NCI-H1694 treated with DMSO at 0.1 percent for 48 hours (cell line): ENCODE measurements around the gene HSPB7.
"Not testable (repeated sequence)": the region's sequence is repeated elsewhere in the genome, so short reads cannot be mapped to it uniquely, and the experiment has no call there.

Experiments used
- DNase-seq: peaks from one replicate; lab custom pipeline; 2025; lab: John Stamatoyannopoulos, UW

Gene HSPB7

GRCh38 chr1:16006552-16007485 is 11.0 kb downstream of the HSPB7 start:
- DNase-seq, result no peak

DNA sequence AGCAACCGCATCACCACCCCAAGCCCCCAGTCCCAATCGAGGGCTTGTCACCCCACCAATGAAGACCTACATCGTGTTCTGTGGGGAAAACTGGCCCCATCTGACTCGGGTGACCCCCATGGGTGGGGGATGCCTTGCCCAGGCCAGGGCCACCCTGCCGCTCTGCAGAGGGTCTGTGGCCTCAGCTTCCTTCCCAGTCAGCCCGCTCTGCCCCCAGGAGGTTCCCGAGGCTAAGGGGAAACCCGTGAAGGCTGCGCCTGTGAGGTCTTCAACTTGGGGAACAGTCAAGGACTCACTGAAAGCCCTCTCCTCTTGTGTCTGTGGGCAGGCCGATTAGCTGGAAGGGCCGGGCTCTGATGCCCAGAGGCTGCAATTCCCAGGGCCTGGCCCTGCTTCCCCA is 11.8 kb downstream of the HSPB7 start:
- no peak for DNase-seq

DNA sequence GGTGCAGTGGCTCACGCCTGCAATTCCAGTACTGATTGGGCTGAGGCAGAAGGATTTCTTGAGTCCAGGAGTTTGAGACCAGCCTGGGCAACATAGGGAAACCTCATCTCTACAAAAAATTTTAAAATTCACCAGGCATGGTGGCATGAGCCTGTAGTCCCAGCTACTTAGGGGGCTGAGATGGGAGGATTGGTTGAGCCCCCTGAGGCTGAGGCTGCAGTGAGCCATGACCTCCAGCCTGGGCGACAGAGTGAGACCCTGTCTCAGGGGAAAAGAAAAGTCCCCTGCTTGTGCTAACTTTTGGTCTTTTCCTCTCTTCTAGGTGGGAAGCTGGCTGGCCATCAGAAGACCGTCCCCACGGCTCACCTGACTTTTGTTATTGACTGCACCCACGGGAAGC is 12.2 kb downstream of the HSPB7 start:
- DNase-seq, result no peak

GRCh38 chr1:16001274-16001673 is 16.6 kb downstream of the HSPB7 start:
- DNase-seq, result not testable (repeated sequence)

- no peak for DNase-seq
These were observed 18.9 kb downstream of the HSPB7 start for GRCh38 chr1:15998929-15999328.

DNA sequence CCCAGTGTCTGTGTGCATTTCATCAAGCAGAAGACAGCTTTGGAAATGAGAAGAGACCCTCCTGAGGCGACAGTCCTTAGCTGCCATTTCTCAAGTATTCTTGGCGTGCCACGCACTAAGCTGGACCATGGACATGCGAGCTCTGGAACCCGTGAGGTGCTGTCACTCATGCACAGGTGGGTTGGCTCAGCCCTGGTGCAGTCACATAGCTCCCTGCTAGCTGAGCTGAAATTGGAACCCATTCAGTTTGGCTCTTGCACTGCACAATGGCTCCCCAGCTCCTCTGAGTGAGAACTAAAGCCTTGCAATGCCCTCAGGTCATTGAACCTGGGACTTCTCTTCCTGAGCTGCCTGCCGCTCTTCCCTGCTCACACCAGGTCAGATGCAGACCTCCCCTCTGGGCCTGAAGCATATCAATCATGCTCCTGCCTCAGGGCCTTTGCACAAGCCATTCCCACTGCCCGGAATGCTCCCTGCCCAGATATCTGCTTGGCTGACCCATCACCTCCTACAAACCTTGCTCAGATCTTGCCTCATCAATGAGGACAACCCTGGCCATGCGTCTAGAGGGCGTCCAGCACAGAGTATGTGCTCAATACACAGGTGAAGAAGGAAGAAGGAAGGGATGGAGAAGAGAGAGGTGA is 20.1 kb downstream of the HSPB7 start:
- no peak for DNase-seq

DNA sequence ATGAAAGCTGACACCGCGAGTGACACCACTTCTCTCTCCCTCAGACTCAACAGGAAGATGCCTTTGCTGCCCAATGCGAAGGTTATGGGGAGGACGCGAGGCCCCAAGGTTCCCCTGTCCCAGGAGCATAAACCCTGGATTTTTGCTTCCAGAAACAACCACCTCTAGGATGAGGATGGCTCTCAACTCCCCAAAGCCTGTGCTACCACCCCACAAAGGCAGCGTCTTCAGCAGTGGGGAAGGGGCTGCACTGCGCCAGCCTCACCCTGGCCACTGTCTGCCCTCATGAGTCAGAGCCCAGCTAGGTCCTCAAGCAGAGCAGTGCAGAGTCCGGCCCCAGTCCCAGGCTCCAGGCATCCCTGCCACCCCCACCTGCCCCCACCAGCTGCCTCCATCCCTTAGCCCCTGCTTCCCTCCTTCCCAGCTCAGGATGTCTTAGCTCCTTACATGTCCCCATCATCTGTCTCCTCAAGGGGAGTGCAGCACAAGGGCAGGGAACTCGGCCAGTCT is 20.7 kb downstream of the HSPB7 start:
- DNase-seq, result no peak

DNA sequence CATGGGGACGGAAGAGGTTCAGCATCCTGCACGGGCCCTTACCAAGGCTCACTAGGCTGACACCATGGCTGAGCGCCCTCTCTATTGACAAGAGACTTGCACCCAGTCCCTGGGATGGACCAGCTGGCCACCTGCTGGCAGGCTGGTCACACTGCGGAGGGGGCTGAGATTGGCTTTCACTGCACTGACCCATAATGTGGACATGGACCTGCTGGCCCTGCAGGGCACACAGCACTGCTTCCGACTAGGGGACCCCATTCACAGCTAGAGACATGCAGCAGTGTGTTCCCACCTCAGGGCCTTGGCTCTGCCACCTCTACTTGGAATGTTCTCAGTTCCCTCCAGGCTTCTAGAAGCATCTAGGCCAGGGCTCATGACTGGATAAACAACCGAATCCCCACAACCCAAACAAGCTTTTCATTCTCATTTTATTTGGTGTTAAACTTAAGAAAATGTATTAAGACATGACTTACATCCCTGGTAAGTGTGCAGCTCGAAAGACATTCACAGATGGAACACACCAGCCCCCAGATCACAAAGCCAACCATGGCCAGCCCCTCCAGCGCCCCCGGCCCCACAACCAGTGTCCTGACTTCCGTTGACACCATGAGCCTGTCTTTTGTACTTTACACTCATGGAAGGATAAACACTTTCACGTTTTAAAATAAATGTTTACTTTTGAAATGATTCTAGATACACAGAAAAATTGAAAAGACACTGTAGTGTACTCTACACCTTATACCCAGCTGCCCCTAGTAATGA is 23.1 kb downstream of the HSPB7 start:
- no peak for DNase-seq

DNA sequence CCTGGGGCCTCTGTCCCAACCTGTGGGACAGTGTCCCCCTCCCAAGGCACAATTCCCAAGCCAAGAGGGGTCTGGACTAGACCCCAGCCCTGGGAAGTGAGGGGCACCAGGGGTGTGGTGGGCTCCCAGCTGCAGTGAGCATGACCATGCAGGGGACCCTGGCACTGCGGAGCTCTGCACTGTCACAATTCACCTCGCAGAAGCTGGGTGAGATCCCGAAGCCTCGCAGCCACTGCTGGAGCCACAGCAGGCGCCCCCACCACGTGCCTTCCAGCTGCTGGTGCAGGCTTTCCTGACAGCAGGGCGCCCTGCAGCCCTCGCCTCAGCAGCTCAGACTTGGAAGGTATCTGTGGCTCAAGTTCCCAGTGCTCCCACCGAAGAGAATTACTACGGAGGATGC is 23.8 kb downstream of the HSPB7 start:
- no peak for DNase-seq

DNA sequence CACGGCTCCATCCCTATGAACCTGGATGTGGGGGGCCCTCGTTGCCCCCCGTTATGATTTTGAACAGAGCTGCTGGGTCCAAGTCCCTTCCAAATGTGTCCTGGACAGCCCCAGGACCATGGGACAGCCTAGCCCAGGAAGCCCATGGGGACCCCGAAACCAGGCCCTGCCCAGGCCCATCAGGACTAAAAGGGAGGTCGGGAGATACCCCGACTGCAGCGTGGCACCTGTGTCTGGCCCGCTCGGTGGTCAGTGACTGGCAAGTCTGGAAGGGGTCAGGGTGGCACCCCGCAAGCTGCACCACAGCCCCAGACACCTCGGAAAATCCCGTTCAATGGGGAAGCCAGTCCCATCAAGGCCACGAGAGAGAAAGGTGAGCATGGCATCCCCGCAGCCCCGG is 24.2 kb downstream of the HSPB7 start:
- no peak for DNase-seq

DNA sequence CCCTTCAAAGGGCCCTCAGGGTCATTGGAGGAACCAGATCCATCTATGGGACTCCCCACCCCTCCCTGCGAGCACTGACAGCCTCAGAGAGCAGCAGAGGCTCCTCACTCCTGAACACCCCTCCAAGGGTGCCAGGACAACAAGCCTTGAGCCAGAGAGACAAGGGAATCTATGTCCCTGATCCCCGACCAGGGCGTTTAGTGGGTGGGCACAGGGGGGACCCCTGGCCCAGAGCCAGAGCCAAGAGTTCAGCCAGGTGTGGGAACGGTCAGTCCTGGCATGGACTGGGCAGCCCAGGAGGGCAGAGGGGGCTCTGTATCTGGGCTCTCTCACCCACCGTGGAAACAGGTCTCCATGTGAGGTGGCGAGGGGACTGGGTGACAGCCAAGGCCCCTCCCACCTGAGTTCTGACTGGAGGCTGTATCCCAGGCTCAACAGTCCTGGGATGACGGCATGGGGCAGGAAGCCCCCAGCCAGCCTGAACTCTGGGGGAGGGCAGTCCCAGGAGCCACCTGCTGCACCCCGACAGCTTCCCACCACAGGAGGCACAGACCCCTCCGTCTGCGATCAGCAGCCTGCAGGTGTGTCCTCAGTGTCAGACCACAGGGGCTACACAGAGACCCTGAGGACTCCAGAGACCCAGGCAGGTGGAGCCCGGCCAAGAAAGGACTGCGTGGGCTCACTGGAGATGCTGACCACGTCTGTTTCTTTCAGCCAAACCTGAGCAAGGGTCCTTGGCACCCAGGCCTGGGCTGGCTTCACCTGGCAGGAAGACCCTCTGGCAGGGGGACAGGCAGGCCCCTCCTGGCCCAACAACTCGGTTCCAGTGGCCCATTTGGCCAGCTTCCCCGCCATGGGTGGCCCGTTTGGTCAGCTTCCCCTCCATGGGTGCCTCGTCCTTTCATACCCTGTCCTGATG is 25.0 kb downstream of the HSPB7 start:
- no peak for DNase-seq

- no peak for DNase-seq
These were observed 25.7 kb downstream of the HSPB7 start for GRCh38 chr1:15992187-15992553.

GRCh38 chr1:15991427-15992186 is 26.2 kb downstream of the HSPB7 start:
- no peak for DNase-seq

GRCh38 chr1:15989776-15990175 is 28.1 kb downstream of the HSPB7 start:
- no peak for DNase-seq

- DNase-seq, result no peak
These were observed 28.7 kb downstream of the HSPB7 start for GRCh38 chr1:15988856-15989736.

GRCh38 chr1:15985611-15986297 is 32.1 kb downstream of the HSPB7 start:
- DNase-seq, result no peak

DNA sequence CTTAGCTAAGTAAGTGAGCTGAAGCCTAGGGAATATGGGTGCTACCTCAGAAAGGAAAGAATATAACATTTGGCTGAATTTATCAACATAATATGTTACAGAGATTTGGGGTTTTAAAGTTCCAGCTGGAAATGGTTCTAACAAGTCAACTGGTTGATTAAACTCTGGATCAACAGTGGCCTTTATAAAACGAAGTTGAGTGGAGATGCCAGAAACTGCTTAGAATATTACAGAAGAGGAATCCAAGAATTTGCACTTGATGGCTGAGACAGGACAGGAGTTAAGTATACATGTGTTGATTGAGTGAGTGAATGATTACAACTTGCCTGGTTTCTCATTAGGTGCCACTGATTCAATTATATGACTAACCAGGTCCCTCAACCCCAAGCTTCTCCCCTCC is 34.6 kb downstream of the HSPB7 start:
- DNase-seq, result no peak

DNA sequence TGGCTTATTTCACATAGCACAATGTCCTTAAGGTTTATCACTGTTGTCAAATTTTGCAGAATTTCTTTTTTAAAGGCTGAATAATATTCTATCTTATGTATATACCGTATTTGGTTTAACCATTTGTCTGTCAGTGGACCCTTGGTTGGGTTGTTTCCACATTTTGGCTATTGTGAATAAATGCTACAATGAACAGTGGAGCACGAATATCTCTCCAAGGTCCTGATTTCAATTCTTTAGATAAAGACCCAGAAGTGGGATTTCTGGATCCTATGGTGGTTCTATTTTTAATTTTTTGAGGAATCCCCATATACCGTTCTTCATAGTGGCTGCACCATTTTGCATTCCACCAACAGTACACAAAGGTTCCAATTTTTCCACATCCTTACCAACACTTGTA is 36.2 kb downstream of the HSPB7 start:
- no peak for DNase-seq

DNA sequence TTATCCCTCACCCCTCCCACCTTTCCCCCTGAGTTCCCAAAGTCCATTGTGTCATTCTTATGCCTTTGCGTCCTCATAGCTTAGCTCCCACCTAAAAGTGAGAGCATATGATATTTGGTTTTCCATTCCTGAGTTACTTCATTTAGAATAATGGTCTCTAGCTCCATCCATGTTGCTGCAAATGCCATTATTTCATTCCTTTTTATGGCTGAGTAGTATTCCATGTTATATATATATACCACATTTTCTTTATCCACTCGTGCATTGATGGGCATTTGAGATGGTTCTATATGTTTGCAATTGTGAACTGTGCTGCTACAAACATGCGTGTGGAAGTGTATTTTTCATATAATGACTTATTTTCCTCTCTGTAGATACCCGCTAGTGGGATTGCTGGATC is 39.9 kb downstream of the HSPB7 start:
- not testable (repeated sequence) for DNase-seq
